Fibroblast of mammary gland (primary cell): ENCODE results near the gene RCL1.
"Not testable (repeated sequence)": the region's sequence is repeated elsewhere in the genome, so short reads cannot be mapped to it uniquely, and the experiment has no call there.

Source experiments
- DNase-seq: peaks from one replicate; pipeline ENCODE4 v3.0.0-alpha.2; 2010; ENCODE audit warnings: low read depth
- H3K4me3 ChIP-seq: 2 replicates; pipeline ENCODE4 v1.5.1; 2011; ENCODE audit warnings: low read depth, mild to moderate bottlenecking, low read length, moderate library complexity; ENCODE audit not compliant: control insufficient read depth
- CTCF ChIP-seq: conservative IDR thresholded peaks from 2 replicates; pipeline ENCODE4 v1.5.1; 2011; ENCODE audit warnings: low read depth, low read length, inconsistent platforms; ENCODE audit not compliant: control insufficient read depth, insufficient read depth

Gene RCL1, protein sequence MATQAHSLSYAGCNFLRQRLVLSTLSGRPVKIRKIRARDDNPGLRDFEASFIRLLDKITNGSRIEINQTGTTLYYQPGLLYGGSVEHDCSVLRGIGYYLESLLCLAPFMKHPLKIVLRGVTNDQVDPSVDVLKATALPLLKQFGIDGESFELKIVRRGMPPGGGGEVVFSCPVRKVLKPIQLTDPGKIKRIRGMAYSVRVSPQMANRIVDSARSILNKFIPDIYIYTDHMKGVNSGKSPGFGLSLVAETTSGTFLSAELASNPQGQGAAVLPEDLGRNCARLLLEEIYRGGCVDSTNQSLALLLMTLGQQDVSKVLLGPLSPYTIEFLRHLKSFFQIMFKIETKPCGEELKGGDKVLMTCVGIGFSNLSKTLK

GRCh38 chr9:4792572-4793458 is at the start of gene RCL1:
RCL1 (plus strand) TSS chr9:4792944; CDS start chr9:4793092, 148 bp downstream.
- DNase-seq = peak; percentile 91
- no peak for TF ChIP-seq CTCF
- peak within 1 kb of the TSS; percentile 92 for H3K4me3 ChIP-seq

- H3K4me3 ChIP-seq = no peak overlapping the region
- no peak for DNase-seq
- no peak for TF ChIP-seq CTCF
Observed at GRCh38 chr9:4743131-4743875, 49.4 kb upstream of the RCL1 start.

GRCh38 chr9:4746278-4747030 is 46.3 kb upstream of the RCL1 start:
- TF ChIP-seq CTCF = no peak
- no peak for DNase-seq
- no peak overlapping the region for H3K4me3 ChIP-seq

DNA sequence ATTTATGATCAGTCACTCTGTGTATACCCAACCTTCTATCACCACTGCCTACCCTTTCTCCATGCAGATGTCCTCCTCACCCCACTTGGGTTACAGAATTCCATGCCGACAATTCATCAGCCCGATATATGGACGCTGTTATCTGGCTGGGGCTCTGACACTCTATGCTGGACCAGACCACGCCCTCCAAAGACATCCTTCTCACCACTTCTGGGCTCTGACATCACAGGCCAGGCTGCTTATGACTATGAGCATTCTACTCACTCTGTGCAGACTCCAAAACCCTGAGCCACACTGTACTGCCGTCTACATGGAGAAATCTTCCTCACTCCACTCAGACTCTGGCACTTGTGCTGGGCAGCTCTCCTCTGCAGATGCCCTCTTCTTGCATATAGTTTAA is 44.1 kb upstream of the RCL1 start:
- DNase-seq = no peak
- H3K4me3 ChIP-seq = no peak overlapping the region
- no peak for TF ChIP-seq CTCF

DNA sequence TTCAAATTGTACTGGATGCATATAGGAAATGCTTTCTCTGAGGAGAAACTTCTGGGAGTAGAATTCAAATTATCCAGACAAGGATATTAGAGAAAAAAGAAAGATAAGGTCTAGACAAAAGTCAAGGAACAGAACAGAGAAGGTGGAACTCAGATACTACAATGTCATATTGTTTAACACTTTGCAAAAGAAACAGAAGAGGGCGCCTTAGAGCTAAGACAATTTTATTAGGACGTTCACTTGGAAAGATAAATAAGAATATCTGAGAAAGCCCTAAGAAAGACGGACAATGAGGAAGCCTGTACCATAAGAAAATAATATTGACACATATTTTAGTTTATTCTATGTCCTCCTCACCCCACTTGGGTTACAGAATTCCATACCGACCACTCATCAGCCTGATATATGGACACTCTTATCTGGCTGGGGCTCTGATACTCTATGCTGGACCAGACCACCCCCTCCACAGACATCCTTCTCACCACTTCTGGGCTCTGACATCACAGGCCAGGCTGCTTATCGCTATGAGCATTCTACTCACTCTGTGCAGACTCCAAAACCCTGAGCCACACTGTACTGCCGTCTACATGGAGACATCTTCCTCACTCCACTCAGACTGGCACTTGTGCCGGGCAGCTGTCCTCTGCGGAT is 42.6 kb upstream of the RCL1 start:
- TF ChIP-seq CTCF = peak; percentile 73
- peak; percentile 57 for DNase-seq
- H3K4me3 ChIP-seq = no peak overlapping the region

GRCh38 chr9:4754530-4754929 is 38.2 kb upstream of the RCL1 start:
- DNase-seq = not testable (repeated sequence)

More at GRCh38 chr9:4754530-4754929, 38.2 kb upstream of the RCL1 start:
- H3K4me3 ChIP-seq = not testable (repeated sequence)
